ENCODE data around the gene LCT. TPM values are rescaled to one million over a fixed set of nuclear protein-coding genes. Genes with fewer than 3 reads are reported as not detected.
A peak's percentile ranks its signal among the peaks of the same experiment; 100 is the strongest.
"Not testable (repeated sequence)": the region's sequence is repeated elsewhere in the genome, so short reads cannot be mapped to it uniquely, and the experiment has no call there.

LCT gene
- total and polyA plus RNA-seq, 7 experiments from 2014 or later: 0.05 to 0.68 (median 0.05) TPM; not detected in 4

- Histone ChIP-seq H3K36me3 (ENCODE audit: control insufficient read depth in 2 of 3, insufficient read depth in 3 of 3, low read length in 3 of 3) (no peaks in the 10 kb centered on the region), H3K27me3 (ENCODE audit: control insufficient read depth in 2 of 2, insufficient read depth in 2 of 2, low read length in 2 of 2) (no peaks in the 10 kb centered on the region), H3K4me1 (ENCODE audit: control insufficient read depth in 2 of 2, insufficient read depth in 2 of 2, low read length in 2 of 2) (peaks cover 0 to 6% of the 10 kb centered on the region in 2 donors), H3K9me3 (ENCODE audit: control insufficient read depth in 2 of 3, low read length in 3 of 3) (no peaks in the 10 kb centered on the region), H3K4me3 (ENCODE audit: low read length) (no peak overlapping the region), H3K27ac (ENCODE audit: low read depth, low read length) (no peak overlapping the region)
- intact Hi-C loops (cut with micrococcal nuclease): loop anchor here in 1 of 2 donors (5.0 kb wide), 1 partner anchor 811 kb away; no protein-coding TSS in a partner anchor
- CTCF ChIA-PET: interaction anchor here (0.5 to 2.6 kb wide), 6 partner anchors 8 to 814 kb away, joined by 3 to 15 read pairs (median 4); no protein-coding TSS in a partner anchor
- H3K4me1 Mint-ChIP-seq: peaks cover 0 to 19% (median 14%) of the 10 kb centered on the region in 7 donors
- ATAC-seq (no peak), DNase-seq (no peak)
- no peak overlapping the region for H3K4me3 Mint-ChIP-seq
- POLR2A ChIA-PET: no interaction called here
- H3K9me3 Mint-ChIP-seq: peaks cover 0 to 22% (median 11%) of the 10 kb centered on the region in 11 donors
- H3K27me3 Mint-ChIP-seq: no peaks in the 10 kb centered on the region
- H3K36me3 Mint-ChIP-seq: peaks cover 0 to 31% (median 4%) of the 10 kb centered on the region in 5 donors
- no peak overlapping the region for H3K27ac Mint-ChIP-seq
These were observed 38.7 kb downstream of the LCT start for GRCh38 chr2:135798275-135798705.

GRCh38 chr2:135797497-135798274 is 39.3 kb downstream of the LCT start:
- DNase-seq (peak; percentile 46 to 78 (median 69)), ATAC-seq (peak; percentile 92)
- Mint-ChIP-seq H3K27ac (peak overlapping the region in 1 of 9 donors; percentile 65), H3K4me1 (peaks cover 0 to 20% (median 14%) of the 10 kb centered on the region in 7 donors), H3K27me3 (no peaks in the 10 kb centered on the region), H3K4me3 (peak overlapping the region in 1 of 10 donors; percentile 58), H3K36me3 (peaks cover 0 to 31% (median 4%) of the 10 kb centered on the region in 5 donors), H3K9me3 (peaks cover 0 to 22% (median 11%) of the 10 kb centered on the region in 11 donors)
- H3K4me3 ChIP-seq (ENCODE audit: low read length): no peak overlapping the region
- intact Hi-C loops (cut with micrococcal nuclease): loop anchor here (1.0 to 5.0 kb wide), 5 partner anchors 323 to 810 kb away; no protein-coding TSS in a partner anchor
- no peaks in the 10 kb centered on the region for H3K9me3 ChIP-seq (ENCODE audit: control insufficient read depth in 2 of 3, low read length in 3 of 3)
- no peak overlapping the region for H3K27ac ChIP-seq (ENCODE audit: low read depth, low read length)
- H3K4me1 ChIP-seq (ENCODE audit: control insufficient read depth in 2 of 2, insufficient read depth in 2 of 2, low read length in 2 of 2): peaks cover 0 to 6% of the 10 kb centered on the region in 2 donors
- no peaks in the 10 kb centered on the region for H3K27me3 ChIP-seq (ENCODE audit: control insufficient read depth in 2 of 2, insufficient read depth in 2 of 2, low read length in 2 of 2)
- ChIA-PET POLR2A (interaction anchor here (0.6 kb wide), 1 partner anchor 833 kb away, joined by 3 read pairs; no protein-coding TSS in a partner anchor), CTCF (interaction anchor here (0.5 to 2.6 kb wide), 10 partner anchors 8 to 813 kb away, joined by 3 to 15 read pairs (median 3); no protein-coding TSS in a partner anchor)
- H3K36me3 ChIP-seq (ENCODE audit: control insufficient read depth in 2 of 3, insufficient read depth in 3 of 3, low read length in 3 of 3): no peaks in the 10 kb centered on the region

DNA sequence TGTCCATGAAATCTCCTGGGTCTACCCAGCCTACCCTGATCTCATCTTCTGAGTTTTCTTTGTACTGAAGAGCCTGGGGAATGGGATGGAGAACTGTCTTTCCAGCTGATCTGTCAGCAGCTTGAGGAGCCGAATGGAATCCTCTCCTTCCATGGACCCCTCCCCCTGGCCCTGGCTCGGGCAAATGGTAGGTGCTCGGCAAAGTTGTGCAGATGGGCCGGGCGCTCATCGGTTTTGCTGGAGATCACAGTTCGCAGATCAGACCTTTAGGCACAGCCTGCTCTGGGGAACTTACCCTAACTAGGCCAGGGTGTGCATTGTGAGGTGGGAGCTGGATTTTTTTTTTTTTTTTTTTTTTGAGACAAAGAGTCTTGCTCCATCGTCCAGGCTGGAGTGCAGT is 40.4 kb downstream of the LCT start:
- no peaks in the 10 kb centered on the region for H3K9me3 ChIP-seq (ENCODE audit: control insufficient read depth in 2 of 3, low read length in 3 of 3)
- H3K4me3 Mint-ChIP-seq: no peak overlapping the region
- H3K36me3 ChIP-seq (ENCODE audit: control insufficient read depth in 2 of 3, insufficient read depth in 3 of 3, low read length in 3 of 3): no peaks in the 10 kb centered on the region
- no peaks in the 10 kb centered on the region for H3K27me3 ChIP-seq (ENCODE audit: control insufficient read depth in 2 of 2, insufficient read depth in 2 of 2, low read length in 2 of 2)
- no peaks in the 10 kb centered on the region for H3K27me3 Mint-ChIP-seq
- no peak for ATAC-seq
- H3K27ac Mint-ChIP-seq: no peak overlapping the region
- H3K27ac ChIP-seq (ENCODE audit: low read depth, low read length): no peak overlapping the region
- intact Hi-C loops (cut with micrococcal nuclease): loop anchor here (1.0 to 5.0 kb wide), 5 partner anchors 322 to 809 kb away; no protein-coding TSS in a partner anchor
- peaks cover 0 to 6% of the 10 kb centered on the region in 2 donors for H3K4me1 ChIP-seq (ENCODE audit: control insufficient read depth in 2 of 2, insufficient read depth in 2 of 2, low read length in 2 of 2)
- peaks cover 0 to 23% (median 0%) of the 10 kb centered on the region in 5 donors for H3K36me3 Mint-ChIP-seq
- peaks cover 0 to 28% (median 14%) of the 10 kb centered on the region in 7 donors for H3K4me1 Mint-ChIP-seq
- no peak for DNase-seq
- ChIA-PET POLR2A (interaction anchor here (0.6 kb wide), 1 partner anchor 832 kb away, joined by 3 read pairs; no protein-coding TSS in a partner anchor), CTCF (interaction anchor here (0.6 to 2.6 kb wide), 7 partner anchors 9 to 807 kb away, joined by 3 to 15 read pairs (median 4); no protein-coding TSS in a partner anchor)
- no peak overlapping the region for H3K4me3 ChIP-seq (ENCODE audit: low read length)
- H3K9me3 Mint-ChIP-seq: peaks cover 0 to 17% (median 11%) of the 10 kb centered on the region in 11 donors

- H3K36me3 Mint-ChIP-seq: peaks cover 0 to 17% (median 0%) of the 10 kb centered on the region in 5 donors
These were observed 41.3 kb downstream of the LCT start for GRCh38 chr2:135795641-135796040.

DNA sequence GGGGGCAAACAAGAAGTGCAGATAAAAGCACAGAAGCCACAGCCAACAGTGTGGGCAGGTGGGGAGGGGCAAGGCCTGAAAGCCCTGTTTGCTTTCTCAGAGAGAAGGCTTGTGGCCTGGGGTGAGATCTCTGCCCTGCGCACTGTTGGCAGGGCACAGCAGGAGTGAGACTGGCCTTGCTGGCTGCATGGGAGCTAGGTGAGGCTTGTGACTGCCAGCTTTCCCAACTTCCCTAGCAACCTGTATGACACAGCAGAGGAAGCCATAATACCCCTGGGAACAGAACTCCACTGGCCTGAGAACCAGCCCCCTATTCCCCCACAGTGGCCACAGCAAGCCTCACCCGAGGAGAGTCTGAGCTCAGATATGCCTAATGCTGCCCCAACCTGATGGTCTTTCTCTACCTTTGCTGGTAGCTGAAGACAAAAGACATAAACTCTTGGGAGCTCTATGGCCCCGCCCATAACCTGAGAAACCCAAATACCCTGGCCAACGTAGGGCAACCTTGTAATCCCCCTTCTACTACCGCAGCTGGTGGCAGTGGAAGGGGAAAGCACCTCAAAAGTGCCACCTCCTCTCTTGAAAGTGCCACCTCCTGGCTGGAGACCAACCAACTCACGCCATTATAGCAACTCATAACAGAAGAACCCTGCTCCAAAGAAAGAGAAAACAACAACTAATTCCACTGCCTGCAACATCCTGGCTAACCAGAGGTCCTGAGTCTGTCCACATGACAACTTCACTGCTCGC is 44.4 kb downstream of the LCT start:
- Mint-ChIP-seq H3K4me1 (peaks cover 0 to 30% (median 13%) of the 10 kb centered on the region in 7 donors), H3K27ac (peak overlapping the region in 1 of 9 donors; percentile 7), H3K36me3 (peaks cover 0 to 7% (median 0%) of the 10 kb centered on the region in 5 donors), H3K4me3 (no peak overlapping the region), H3K9me3 (peaks cover 0 to 1% (median 0%) of the 10 kb centered on the region in 11 donors), H3K27me3 (no peaks in the 10 kb centered on the region)
- Histone ChIP-seq H3K27ac (ENCODE audit: low read depth, low read length) (no peak overlapping the region), H3K4me3 (ENCODE audit: low read length) (no peak overlapping the region), H3K9me3 (ENCODE audit: control insufficient read depth in 2 of 3, low read length in 3 of 3) (no peaks in the 10 kb centered on the region), H3K36me3 (ENCODE audit: control insufficient read depth in 2 of 3, insufficient read depth in 3 of 3, low read length in 3 of 3) (no peaks in the 10 kb centered on the region), H3K4me1 (ENCODE audit: control insufficient read depth in 2 of 2, insufficient read depth in 2 of 2, low read length in 2 of 2) (peaks cover 0 to 4% of the 10 kb centered on the region in 2 donors), H3K27me3 (ENCODE audit: control insufficient read depth in 2 of 2, insufficient read depth in 2 of 2, low read length in 2 of 2) (no peaks in the 10 kb centered on the region)
- ATAC-seq (peak; percentile 44), DNase-seq (no peak)
- POLR2A ChIA-PET: no interaction called here
- CTCF ChIA-PET: no interaction called here
- intact Hi-C loops (cut with micrococcal nuclease): no loop called here

More at GRCh38 chr2:135795641-135796040, 41.3 kb downstream of the LCT start:
- intact Hi-C loops (cut with micrococcal nuclease): loop anchor here (2.0 to 5.0 kb wide), 3 partner anchors 321 to 808 kb away; no protein-coding TSS in a partner anchor
- POLR2A ChIA-PET; H3K27ac Mint-ChIP-seq; H3K4me3 ChIP-seq (ENCODE audit: low read length); H3K27me3 ChIP-seq (ENCODE audit: control insufficient read depth in 2 of 2, insufficient read depth in 2 of 2, low read length in 2 of 2); DNase-seq; H3K27ac ChIP-seq (ENCODE audit: low read depth, low read length); H3K4me1 ChIP-seq (ENCODE audit: control insufficient read depth in 2 of 2, insufficient read depth in 2 of 2, low read length in 2 of 2); H3K36me3 ChIP-seq (ENCODE audit: control insufficient read depth in 2 of 3, insufficient read depth in 3 of 3, low read length in 3 of 3); H3K9me3 ChIP-seq (ENCODE audit: control insufficient read depth in 2 of 3, low read length in 3 of 3); H3K27me3 Mint-ChIP-seq; ATAC-seq: not testable (repeated sequence)
- CTCF ChIA-PET: interaction anchor here (0.6 to 2.6 kb wide), 5 partner anchors 10 to 807 kb away, joined by 3 to 6 read pairs (median 3); no protein-coding TSS in a partner anchor
- H3K9me3 Mint-ChIP-seq: peaks cover 0 to 11% (median 5%) of the 10 kb centered on the region in 11 donors
- H3K4me3 Mint-ChIP-seq: peak overlapping the region in 2 of 10 donors; percentile 58 to 64
- peaks cover 0 to 30% (median 14%) of the 10 kb centered on the region in 7 donors for H3K4me1 Mint-ChIP-seq

Measured in naive thymus-derived CD4-positive, alpha-beta T cell (primary cell).